SK-N-SH (cell line): ENCODE results near the gene CPEB1. TPM values are rescaled to one million over a fixed set of nuclear protein-coding genes. Genes with fewer than 3 reads are reported as not detected.

Source experiments
- CTCF ChIA-PET: fragments of 300-600, 350-600 bp; formaldehyde crosslinking; extraction: SDS; loops from one replicate; lab custom pipeline; 2021; lab: Yijun Ruan, JAX
- POLR2A ChIA-PET: fragments of 350-600 bp; sonication (Branson Sonifier 250); formaldehyde crosslinking; extraction: SDS; loops from one replicate; lab custom pipeline; 2020; ENCODE audit warnings: antibody characterized with exemption, inconsistent platforms; lab: Yijun Ruan, JAX
- DNase-seq: peaks from one replicate; pipeline ENCODE4 v3.0.0; 2012
- H2AFZ ChIP-seq: fragments of 200-600 bp; sonication (generic); 2 replicates; pipeline ENCODE4 v1.8.1; 2016; ENCODE audit warnings: antibody characterized with exemption, mild to moderate bottlenecking, low read depth
- H3F3A ChIP-seq: fragments of 200-600 bp; sonication (generic); replicated peaks from 2 replicates; pipeline ENCODE3; 2016; ENCODE audit warnings: antibody characterized with exemption, mild to moderate bottlenecking; ENCODE audit not compliant: insufficient read depth
- H3K27ac ChIP-seq, 2 experiments: fragments of 200-500 bp in 1 of 2; fragments of 200-600 bp in 1 of 2; sonication (Bioruptor generic) in 1 of 2; sonication (generic), shearing (Covaris generic) in 1 of 2; 2 replicates each; pipeline versions ENCODE4 v1.5.1 to v1.6.1; 2014 to 2016; ENCODE audit warnings: low read depth in 2 of 2, inconsistent platforms in 1 of 2, low read length in 1 of 2, mild to moderate bottlenecking in 1 of 2, mixed read lengths in 1 of 2
- H3K27me3 ChIP-seq: fragments of 200-600 bp; sonication (generic), shearing (Covaris generic); 2 replicates; pipeline ENCODE4 v1.6.1; 2016; ENCODE audit warnings: mixed run types; ENCODE audit not compliant: insufficient read depth
- H3K36me3 ChIP-seq, 2 experiments: fragments of 200-500 bp in 1 of 2; fragments of 200-600 bp in 1 of 2; sonication (Bioruptor generic) in 1 of 2; sonication (generic) in 1 of 2; replicated peaks in 1 of 2; 2 replicates each; pipeline versions ENCODE3 to v1.5.1; 2014 to 2016; ENCODE audit warnings: low read length in 1 of 2, mild to moderate bottlenecking in 1 of 2; ENCODE audit not compliant: insufficient read depth in 2 of 2, control insufficient read depth in 1 of 2
- H3K4me1 ChIP-seq, 2 experiments: fragments of 200-500 bp in 1 of 2; fragments of 200-600 bp in 1 of 2; sonication (Bioruptor generic) in 1 of 2; sonication (generic), shearing (Covaris generic) in 1 of 2; 2 replicates each; pipeline versions ENCODE4 v1.5.1 to v1.6.1; 2014 to 2016; ENCODE audit warnings: low read depth in 1 of 2, low read length in 1 of 2, mixed run types in 1 of 2; ENCODE audit not compliant: insufficient read depth in 2 of 2, control insufficient read depth in 1 of 2
- H3K4me2 ChIP-seq: fragments of 200-600 bp; sonication (generic), shearing (Covaris generic); 2 replicates; pipeline ENCODE4 v1.6.1; 2017; ENCODE audit warnings: mixed run types
- H3K4me3 ChIP-seq, 2 experiments: fragments of 200-500 bp in 1 of 2; fragments of 200-600 bp in 1 of 2; sonication (Bioruptor generic) in 1 of 2; sonication (generic), shearing (Covaris generic) in 1 of 2; 2 replicates each; pipeline versions ENCODE4 v1.5.1 to v1.8.1; 2014 to 2016; ENCODE audit warnings: low read depth in 2 of 2, inconsistent platforms in 1 of 2, low read length in 1 of 2, mild to moderate bottlenecking in 1 of 2, mixed read lengths in 1 of 2, moderate library complexity in 1 of 2
- H3K79me2 ChIP-seq: fragments of 200-600 bp; sonication (generic); 2 replicates; pipeline ENCODE4 v1.8.1; 2017; ENCODE audit warnings: mild to moderate bottlenecking; ENCODE audit not compliant: insufficient read depth
- H3K9ac ChIP-seq: fragments of 200-600 bp; sonication (generic); 2 replicates; pipeline ENCODE4 v1.6.1; 2017; ENCODE audit warnings: mixed run types
- H3K9me2 ChIP-seq: fragments of 200-600 bp; sonication (generic); 2 replicates; pipeline ENCODE4 v1.6.1; 2017; ENCODE audit warnings: mixed run types
- H3K9me3 ChIP-seq: fragments of 200-600 bp; sonication (generic); 2 replicates; pipeline ENCODE4 v1.6.1; 2017; ENCODE audit warnings: mixed run types, mild to moderate bottlenecking, moderate library complexity
- H4K20me1 ChIP-seq: fragments of 200-600 bp; sonication (generic); 2 replicates; pipeline ENCODE4 v1.6.1; 2017; ENCODE audit warnings: mild to moderate bottlenecking, mixed run types; ENCODE audit not compliant: insufficient read depth
- CHD2 ChIP-seq: fragments of 150-350 bp; IDR thresholded peaks from 2 replicates; pipeline ENCODE4 v1.6.1; 2018; ENCODE audit warnings: low read length; ENCODE audit not compliant: partially characterized antibody
- ELF1 ChIP-seq: IDR thresholded peaks from 2 replicates; pipeline ENCODE4 v1.4.0; 2012
- EP300 ChIP-seq, 2 experiments: IDR thresholded peaks; 2 replicates each; pipeline versions ENCODE4 v1.4.0 to v1.6.1; 2012; ENCODE audit warnings: borderline replicate concordance in 1 of 2, low read depth in 1 of 2, low read length in 1 of 2
- FOSL2 ChIP-seq: IDR thresholded peaks from 2 replicates; pipeline ENCODE4 v1.4.0; 2012; ENCODE audit warnings: low read depth, mild to moderate bottlenecking, moderate library complexity, borderline replicate concordance
- JUND ChIP-seq: IDR thresholded peaks from 2 replicates; pipeline ENCODE4 v1.4.0; 2012
- NFIC ChIP-seq: IDR thresholded peaks from 2 replicates; pipeline ENCODE4 v1.4.0; 2012; ENCODE audit warnings: borderline replicate concordance
- NRF1 ChIP-seq: IDR thresholded peaks from 2 replicates; pipeline ENCODE4 v1.6.1; 2012; ENCODE audit warnings: low read depth, mild to moderate bottlenecking, low read length
- POLR2AphosphoS5 ChIP-seq: IDR thresholded peaks from 2 replicates; pipeline ENCODE4 v1.6.1; 2012; ENCODE audit warnings: low read depth, low read length
- RAD21 ChIP-seq: IDR thresholded peaks from 2 replicates; pipeline ENCODE4 v1.6.1; 2012; ENCODE audit warnings: mild to moderate bottlenecking, low read length
- REST ChIP-seq: IDR thresholded peaks from 2 replicates; pipeline ENCODE4 v1.6.1; 2012; ENCODE audit warnings: mild to moderate bottlenecking, low read depth, low read length, moderate library complexity
- RXRA ChIP-seq: IDR thresholded peaks from 2 replicates; pipeline ENCODE4 v1.4.0; 2012; ENCODE audit warnings: low read depth, mild to moderate bottlenecking, borderline replicate concordance
- TAF1 ChIP-seq: IDR thresholded peaks from 2 replicates; pipeline ENCODE4 v1.6.1; 2012; ENCODE audit warnings: low read depth, mild to moderate bottlenecking, low read length, moderate library complexity, borderline replicate concordance
- TCF12 ChIP-seq: IDR thresholded peaks from 2 replicates; pipeline ENCODE4 v1.4.0; 2012
- YY1 ChIP-seq: IDR thresholded peaks from 2 replicates; pipeline ENCODE4 v1.4.0; 2012; ENCODE audit warnings: low read depth, mild to moderate bottlenecking
- WGBS: methylation state at CpG from one replicate; pipeline ENCODE4 v1.1.6; 2017; ENCODE audit warnings: low lambda C conversion rate; 5-methylcytosine and 5-hydroxymethylcytosine counted together
- polyA plus RNA-seq, 3 experiments: library from polyadenylated mRNA; depleted of rRNA; stranded (reverse); fragments of >200 nt; gene quantifications; 2 replicates each; pipeline ENCODE4 v1.2.3, GENCODE V29; 2012
- TF ChIP-seq, protein P1 (sequence below): IDR thresholded peaks from 2 replicates; pipeline ENCODE4; 2012
- TF ChIP-seq, protein P2 (sequence below): IDR thresholded peaks from 2 replicates; pipeline ENCODE4 v1.4.0; 2012; ENCODE audit warnings: low read depth, borderline replicate concordance

The CPEB1 gene
- polyA plus RNA-seq, 1 of the 3 experiments (the other 2 are of a cell fraction) = 2.6 TPM

DNA sequence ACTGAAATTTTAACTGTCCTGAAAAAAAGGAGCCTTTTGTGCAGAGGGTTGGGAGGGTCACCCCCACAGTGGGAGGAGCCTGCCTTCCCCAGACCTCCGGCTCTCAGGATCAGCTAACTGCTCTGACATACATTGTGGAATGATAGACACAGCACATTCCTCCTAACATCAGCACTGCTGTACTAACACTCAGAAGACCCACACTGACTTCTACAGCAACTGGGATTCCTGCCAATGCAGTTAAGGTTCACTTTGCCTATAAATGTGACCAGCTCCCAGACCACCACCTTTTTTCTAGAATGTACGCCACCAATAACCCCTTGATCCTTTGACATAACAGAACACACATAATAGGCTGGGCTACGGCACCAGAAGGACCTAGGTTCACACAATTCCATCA lies 3.2 kb downstream of the CPEB1 start:
- H3F3A ChIP-seq = no peaks in the 10 kb centered on the region
- H3K4me3 ChIP-seq = no peak overlapping the region
- H3K79me2 ChIP-seq = no peaks in the 10 kb centered on the region
- no peak overlapping the region for H2AFZ ChIP-seq
- peaks cover 0 to 5% of the 10 kb centered on the region in 2 experiments; a peak in 1 of 4 replicates for H3K4me1 ChIP-seq
- ChIA-PET POLR2A (interaction anchor here (1.9 kb wide), 1 partner anchor 104 kb away, joined by 9 read pairs; the partner anchor contains the start of gene RPS17), CTCF (no interaction called here)
- no peak overlapping the region for H3K27ac ChIP-seq
- no peak for TF ChIP-seq TCF12
- TF ChIP-seq, protein P1, sequence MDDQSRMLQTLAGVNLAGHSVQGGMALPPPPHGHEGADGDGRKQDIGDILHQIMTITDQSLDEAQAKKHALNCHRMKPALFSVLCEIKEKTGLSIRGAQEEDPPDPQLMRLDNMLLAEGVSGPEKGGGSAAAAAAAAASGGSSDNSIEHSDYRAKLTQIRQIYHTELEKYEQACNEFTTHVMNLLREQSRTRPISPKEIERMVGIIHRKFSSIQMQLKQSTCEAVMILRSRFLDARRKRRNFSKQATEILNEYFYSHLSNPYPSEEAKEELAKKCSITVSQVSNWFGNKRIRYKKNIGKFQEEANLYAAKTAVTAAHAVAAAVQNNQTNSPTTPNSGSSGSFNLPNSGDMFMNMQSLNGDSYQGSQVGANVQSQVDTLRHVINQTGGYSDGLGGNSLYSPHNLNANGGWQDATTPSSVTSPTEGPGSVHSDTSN = no peak
- TF ChIP-seq ELF1 = no peak
- no peaks in the 10 kb centered on the region for H4K20me1 ChIP-seq
- no peaks in the 10 kb centered on the region for H3K27me3 ChIP-seq
- no peak overlapping the region for H3K9ac ChIP-seq
- no peak for DNase-seq
- H3K9me2 ChIP-seq = no peaks in the 10 kb centered on the region
- H3K36me3 ChIP-seq = no peaks in the 10 kb centered on the region
- no peak overlapping the region for H3K4me2 ChIP-seq
- no peaks in the 10 kb centered on the region for H3K9me3 ChIP-seq
- WGBS = 63% methylated on average over 3 of the region's 3 CpGs

GRCh38 chr15:82642656-82643055 lies 4.5 kb downstream of the CPEB1 start:
- Histone ChIP-seq H3K9me3 (no peaks in the 10 kb centered on the region), H3K27ac (no peak overlapping the region), H4K20me1 (no peaks in the 10 kb centered on the region), H3K79me2 (no peaks in the 10 kb centered on the region), H3K4me3 (no peak overlapping the region), H3K27me3 (no peaks in the 10 kb centered on the region), H3F3A (no peaks in the 10 kb centered on the region), H3K4me1 (peaks cover 0 to 5% of the 10 kb centered on the region in 2 experiments; a peak in 1 of 4 replicates)
- DNase-seq = no peak
- 38% methylated on average over 3 of the region's 3 CpGs for WGBS
- POLR2A ChIA-PET = interaction anchor here (1.9 kb wide), 1 partner anchor 103 kb away, joined by 9 read pairs; the partner anchor contains the start of gene RPS17
- TF ChIP-seq NRF1 = no peak
- no peak for TF ChIP-seq EP300 (IDR thresholded peaks at IDR 0.05; ENCODE audit: borderline replicate concordance in 1 of 2, low read depth in 1 of 2, low read length in 1 of 2)
- no peak for TF ChIP-seq RAD21
- no peak for TF ChIP-seq POLR2AphosphoS5
- TF ChIP-seq, protein P2, sequence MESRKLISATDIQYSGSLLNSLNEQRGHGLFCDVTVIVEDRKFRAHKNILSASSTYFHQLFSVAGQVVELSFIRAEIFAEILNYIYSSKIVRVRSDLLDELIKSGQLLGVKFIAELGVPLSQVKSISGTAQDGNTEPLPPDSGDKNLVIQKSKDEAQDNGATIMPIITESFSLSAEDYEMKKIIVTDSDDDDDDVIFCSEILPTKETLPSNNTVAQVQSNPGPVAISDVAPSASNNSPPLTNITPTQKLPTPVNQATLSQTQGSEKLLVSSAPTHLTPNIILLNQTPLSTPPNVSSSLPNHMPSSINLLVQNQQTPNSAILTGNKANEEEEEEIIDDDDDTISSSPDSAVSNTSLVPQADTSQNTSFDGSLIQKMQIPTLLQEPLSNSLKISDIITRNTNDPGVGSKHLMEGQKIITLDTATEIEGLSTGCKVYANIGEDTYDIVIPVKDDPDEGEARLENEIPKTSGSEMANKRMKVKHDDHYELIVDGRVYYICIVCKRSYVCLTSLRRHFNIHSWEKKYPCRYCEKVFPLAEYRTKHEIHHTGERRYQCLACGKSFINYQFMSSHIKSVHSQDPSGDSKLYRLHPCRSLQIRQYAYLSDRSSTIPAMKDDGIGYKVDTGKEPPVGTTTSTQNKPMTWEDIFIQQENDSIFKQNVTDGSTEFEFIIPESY = no peak
- no peak for TF ChIP-seq CHD2
- no peak for TF ChIP-seq REST
- TF ChIP-seq, protein P1 = no peak
- no peak for TF ChIP-seq YY1
- no peak for TF ChIP-seq FOSL2
- no peak for TF ChIP-seq TAF1
- TF ChIP-seq TCF12 = no peak
- no peak for TF ChIP-seq RXRA
- no peak for TF ChIP-seq ELF1
- no peak for TF ChIP-seq NFIC
- TF ChIP-seq JUND = no peak
- TF ChIP-seq, all 33 proteins: peak for 0
- Histone ChIP-seq H3K4me2 (no peak overlapping the region), H3K9ac (no peak overlapping the region), H3K9me2 (no peaks in the 10 kb centered on the region), H3K36me3 (no peaks in the 10 kb centered on the region), H2AFZ (no peak overlapping the region)
- CTCF ChIA-PET = interaction anchor here (1.5 kb wide), 1 partner anchor 102 kb away, joined by 6 read pairs; the partner anchor contains the start of gene RPS17
